HG03521 (cell line): ENCODE measurements around the gene LRFN3.
"Not testable (repeated sequence)": the region's sequence is repeated elsewhere in the genome, so short reads cannot be mapped to it uniquely, and the experiment has no call there.

Source experiments
- ATAC-seq: cut with Tn5 transposase; IDR thresholded peaks from one replicate; pipeline ENCODE4 v1.9.1; 2021; ENCODE audit warnings: mild to moderate bottlenecking, moderate library complexity; ENCODE audit not compliant: unreplicated experiment

The LRFN3 gene

DNA sequence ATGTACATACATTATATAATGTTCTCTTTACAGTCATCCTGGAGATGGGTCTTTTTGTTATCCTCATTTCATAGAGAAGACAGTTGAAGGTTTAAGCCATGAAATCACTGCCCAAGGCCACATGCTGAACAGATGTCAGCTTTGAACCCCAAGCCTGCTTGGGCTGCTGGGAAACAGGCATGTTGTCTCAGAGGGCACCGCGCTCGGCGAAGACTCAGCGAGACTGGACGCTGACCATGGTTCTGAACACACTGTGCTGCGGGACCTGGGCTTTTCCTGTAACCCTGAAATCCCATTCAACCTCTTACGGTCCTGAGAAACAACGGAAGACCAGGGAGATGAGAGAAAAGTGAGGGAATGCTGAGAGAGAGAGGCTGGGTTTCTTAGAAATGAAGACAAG lies 27.3 kb downstream of the LRFN3 start:
- no peak for ATAC-seq

DNA sequence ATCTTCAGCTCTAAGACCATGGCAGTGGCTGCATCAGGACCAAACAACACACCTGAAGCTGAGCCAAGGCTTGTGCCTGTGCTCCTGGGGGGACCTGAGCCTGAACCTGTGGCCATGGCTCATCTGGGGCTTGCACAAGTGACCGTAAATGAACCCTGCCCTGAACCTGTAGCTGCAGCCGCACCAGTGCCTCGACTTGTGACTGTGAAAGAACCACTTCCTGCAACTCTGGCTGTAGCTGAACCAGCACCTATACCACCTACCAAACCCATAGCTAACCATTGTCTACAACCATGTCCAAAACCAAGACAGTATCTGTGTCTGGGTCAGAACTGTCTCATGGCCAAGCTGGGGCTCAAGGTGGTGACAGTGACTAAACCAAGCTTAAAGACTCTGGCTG lies 30.6 kb downstream of the LRFN3 start:
- no peak for ATAC-seq

DNA sequence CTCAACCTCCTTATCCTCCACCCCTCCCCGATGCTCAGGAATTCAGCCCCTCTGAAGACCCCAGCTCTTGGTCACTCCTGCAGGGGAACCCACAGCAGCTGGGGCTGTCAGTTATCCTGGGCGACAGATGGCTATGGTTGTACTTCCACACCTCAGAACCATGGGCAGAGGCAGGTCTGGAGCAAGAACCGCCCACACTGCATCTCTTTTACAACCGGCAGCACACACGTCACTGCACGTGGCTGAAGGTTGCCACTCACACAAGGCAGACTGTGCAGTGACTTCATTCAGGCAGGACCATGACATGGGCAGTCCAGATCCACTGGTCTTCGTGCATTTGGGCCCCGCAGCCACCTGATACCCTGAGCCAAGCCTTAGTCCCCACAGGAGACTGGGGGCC lies 37.3 kb downstream of the LRFN3 start:
- no peak for ATAC-seq

DNA sequence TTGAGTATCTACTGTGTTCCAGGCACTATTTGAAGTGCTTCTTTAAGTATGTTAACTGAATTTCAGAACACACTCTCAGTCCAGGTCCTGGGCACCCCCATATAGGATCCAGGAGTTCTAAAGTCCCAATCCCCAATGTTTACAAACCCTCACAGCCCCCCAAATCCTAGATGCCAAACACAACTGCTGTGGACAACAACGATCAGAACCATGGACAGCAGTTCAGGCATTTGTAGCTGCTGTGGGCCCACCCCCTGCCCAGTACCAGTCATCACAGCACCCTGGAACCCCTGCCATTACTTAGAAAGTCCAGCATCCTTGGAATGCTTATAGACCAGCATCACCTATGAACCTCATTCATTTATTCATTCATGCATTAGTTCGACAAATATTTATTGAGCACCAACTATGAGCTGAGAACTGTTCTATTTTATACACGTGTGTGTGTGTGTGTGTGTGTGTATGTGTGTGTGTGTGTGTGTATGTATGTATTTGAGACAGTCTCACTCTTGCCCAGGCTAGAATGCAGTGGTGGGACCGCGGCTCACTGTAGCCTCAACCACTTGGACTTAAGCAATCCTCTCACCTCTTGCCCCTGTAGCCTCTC lies 39.5 kb downstream of the LRFN3 start:
- no peak for ATAC-seq

DNA sequence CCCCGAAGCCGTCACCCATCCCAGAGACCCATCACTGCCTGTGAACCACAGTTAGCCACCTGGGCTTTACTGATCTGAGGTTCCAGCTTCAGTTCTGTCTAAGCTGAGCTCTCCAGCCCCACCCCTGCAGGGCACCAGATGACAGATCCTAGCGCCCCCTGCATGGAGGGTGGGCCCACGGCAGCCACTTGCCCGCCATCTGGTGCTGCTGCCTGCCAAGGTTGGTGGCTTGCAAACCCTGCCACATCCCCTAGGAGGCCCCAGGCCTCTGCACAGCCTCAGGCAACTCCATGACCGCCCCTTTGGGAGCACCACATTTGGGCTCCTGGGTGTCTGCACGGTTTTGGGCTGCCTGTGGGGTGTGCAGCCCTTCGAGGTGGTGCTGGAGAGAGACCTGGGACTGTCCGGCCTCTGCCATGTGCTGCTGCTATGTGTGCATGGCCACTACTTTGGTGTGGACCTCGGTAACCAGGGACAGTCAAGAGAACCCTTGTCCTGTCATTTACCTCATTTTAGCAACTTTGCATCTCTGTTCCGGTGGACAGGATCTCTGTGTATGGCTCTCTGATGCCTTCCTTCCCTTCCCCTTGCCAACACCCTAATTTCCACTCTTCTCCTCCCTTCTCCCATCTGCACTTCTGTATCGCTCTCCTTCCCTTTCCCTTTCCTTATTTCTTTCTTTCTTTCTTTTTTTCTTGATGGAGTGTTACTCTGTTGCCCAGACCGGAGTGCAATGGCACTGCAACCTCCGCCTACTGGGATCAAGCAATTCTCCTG lies 41.5 kb downstream of the LRFN3 start:
- ATAC-seq, result no peak

DNA sequence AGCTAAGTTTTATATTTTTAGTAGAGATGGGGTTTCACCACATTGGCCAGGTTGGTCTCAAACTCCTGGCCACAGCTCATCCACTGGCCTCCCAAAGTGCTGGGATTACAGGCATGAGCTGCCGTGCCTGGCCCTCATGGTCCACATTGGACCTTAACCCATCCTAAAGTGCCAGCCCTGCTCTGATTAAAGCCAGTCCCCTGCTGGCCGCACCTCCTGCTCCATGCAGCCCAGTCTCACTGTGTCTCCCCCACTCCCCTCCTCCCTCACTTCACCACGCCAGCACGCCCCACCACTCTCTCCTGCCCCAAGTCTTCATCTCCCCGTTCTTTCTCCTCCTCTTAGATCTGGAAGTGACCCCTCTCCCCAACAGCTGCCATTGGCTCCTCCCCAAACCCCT lies 42.1 kb downstream of the LRFN3 start:
- no peak for ATAC-seq

DNA sequence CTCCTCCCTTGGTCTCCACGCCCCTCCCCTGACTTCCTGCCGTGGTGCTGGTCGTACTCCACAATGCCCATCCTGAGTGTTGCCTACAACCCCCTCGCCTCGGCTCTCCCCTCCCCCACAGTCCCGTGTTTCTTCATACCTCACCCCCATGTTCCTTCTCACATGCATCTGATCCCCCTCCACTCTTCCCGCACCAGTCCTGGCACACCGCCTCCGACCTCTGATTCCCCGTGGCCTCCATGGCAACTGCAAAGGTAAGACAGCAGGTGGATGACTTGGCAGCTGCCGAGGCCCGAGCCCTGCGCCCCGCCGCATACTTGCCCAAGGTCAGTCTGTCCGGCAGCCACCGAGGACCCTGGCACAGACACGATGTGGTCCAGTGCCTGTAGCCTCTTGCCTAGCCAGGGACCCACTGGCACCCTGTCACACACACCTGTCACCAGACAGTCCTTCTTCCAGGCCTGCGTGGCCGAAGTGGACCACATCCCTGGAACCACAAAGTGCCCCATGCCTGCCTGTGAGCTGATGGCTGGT lies 42.7 kb downstream of the LRFN3 start:
- ATAC-seq, result no peak

DNA sequence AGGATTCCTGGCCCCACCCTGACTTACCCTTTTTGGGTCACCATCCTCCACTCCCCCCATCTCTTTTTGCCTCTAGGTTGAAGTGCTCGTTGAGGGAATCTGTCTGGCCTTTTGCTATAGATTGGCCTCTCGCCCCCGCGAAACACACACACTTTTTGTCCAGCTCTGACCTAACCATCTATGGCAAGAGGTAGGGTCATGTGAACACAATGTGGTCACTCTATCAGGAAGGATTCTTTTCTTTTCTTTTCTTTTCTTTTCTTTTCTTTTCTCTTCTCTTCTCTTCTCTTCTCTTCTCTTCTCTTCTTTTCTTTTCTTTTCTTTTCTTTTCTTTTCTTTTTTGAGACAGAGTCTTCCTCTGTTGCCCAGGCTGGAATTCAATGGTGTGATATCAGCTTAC lies 44.8 kb downstream of the LRFN3 start:
- ATAC-seq, result not testable (repeated sequence)

DNA sequence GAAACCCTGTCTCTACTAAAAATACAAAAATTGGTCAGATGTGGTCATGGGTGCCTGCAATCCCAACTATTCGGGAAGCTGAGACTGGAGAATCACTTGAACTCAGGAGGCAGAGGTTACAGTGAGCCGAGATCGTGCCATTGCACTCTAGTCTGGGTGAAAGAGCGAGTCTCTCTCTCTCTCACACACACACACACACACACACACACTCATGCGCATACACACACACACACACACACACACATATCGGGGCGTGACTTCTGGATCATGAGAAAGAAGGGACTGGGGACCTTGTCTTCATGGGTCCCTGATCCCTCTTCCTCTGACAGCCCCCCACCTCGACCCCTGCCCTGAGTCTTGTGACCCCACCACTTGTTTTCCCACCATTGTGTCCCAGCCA lies 47.0 kb downstream of the LRFN3 start:
- ATAC-seq, result no peak

DNA sequence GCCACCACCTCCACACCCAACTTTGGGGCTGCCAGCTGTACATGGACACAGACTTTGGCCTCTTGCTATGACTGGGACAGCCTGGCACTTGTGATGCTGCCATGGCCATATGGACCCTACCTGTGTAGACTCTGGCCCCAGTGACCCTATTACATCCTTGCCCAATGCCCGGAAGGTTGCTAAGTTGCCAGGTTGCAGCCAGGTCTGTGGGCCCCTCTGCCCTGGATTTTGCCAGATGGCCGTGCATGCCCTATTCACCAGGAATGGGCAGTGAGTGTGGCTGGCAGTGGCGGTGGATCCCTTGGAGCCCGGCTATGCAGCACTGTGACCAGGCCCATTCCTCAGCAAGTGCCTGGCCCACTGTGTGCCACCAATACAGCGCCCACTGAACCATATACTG lies 49.9 kb downstream of the LRFN3 start:
- no peak for ATAC-seq

DNA sequence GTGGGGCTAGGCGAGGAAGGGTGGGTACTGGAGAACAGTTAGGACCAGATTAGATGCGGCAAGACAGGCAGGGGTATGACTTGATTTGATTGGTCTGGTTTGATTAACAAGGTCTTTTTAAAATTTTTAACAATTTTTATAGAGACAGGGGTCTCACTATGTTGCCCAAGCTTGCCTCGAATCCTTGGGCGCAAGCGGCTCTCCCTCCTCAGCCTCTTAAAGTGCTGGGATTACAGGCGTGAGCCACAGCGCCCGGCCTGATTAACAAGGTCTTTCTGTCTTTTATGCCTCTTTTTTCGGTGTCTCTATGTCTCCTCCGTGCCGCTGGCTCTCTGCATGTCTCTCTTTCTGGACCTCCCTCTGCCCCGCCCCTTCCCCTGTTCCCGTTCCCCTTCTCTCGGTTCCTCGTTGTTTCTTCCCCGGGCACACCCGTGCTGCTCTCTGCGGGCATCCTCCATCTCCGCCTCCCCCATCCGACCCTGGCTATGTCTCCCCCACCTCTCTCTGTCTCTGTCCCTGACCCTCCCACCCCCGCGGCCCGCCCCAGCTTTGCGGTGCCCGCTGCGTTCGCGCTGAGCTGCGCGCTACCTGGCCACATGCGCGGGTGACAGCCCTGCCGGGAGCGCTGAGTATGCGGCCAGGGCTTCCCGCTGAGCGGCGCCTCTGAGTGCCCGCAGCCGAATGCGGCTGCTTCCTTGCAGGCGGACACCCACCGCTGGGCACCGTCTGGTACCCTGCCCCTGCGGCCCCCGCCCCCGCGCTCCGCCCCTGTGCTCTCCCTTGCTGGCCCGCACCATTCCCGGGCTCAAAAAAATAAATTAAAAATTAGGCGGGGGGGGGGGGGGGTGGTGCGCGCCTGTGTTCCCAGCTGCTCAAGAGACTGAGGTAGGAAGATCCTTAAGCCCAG lies 50.7 kb downstream of the LRFN3 start:
- no peak for ATAC-seq

DNA sequence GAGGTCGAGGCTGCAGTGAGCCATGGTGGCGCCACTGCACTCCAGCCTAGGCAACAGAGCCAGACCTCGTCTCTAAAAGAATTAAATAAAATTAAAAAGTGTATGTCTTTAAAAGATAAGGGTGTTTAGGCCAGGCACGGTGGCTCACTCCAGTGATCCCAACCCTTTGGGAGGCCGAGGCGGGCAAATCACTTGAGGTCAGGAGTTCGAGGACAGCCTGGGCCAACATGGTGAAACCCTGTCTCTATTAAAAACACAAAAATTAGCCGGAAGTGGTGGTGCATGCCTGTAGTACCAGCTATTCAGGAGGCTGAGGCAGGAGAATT lies 51.4 kb downstream of the LRFN3 start:
- no peak for ATAC-seq

DNA sequence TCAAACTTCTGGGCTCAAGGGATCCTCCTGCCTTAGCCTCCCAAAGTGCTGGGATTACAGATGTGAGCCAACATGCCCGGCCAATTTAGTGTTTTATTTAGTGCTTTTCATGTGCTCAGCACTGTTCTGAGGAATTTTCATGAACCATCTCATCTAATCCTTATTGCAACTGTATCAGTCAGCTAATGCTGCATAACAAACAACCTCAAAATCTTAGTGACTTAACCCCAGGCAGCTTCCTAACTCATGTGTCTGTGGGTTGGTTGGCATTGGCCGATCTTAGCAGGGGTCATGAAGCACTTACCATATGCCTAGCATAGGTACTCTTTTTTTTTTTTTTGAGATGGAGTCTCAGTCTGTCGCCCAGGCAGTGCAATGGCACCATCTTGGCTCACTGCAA lies 52.6 kb downstream of the LRFN3 start:
- no peak for ATAC-seq

DNA sequence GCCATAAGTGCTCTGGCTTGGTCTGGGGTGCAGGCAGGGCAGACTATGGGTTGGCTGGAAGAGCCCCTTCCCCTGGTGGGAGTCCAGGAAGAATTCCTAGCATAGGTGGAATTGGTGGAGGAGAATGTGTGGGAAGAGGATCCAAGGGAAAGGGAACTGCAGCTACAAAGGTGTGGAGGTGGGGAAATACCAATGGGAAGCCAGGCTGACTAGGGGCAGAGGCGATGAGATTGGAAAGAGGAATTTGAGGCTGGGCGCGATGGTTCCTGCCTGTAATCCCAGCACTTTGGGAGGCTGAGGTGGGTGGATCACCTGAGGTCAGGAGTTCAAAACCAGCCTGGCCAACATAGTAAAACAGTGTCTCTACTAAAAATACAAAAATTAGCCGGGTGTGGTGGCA lies 54.0 kb downstream of the LRFN3 start:
- no peak for ATAC-seq

DNA sequence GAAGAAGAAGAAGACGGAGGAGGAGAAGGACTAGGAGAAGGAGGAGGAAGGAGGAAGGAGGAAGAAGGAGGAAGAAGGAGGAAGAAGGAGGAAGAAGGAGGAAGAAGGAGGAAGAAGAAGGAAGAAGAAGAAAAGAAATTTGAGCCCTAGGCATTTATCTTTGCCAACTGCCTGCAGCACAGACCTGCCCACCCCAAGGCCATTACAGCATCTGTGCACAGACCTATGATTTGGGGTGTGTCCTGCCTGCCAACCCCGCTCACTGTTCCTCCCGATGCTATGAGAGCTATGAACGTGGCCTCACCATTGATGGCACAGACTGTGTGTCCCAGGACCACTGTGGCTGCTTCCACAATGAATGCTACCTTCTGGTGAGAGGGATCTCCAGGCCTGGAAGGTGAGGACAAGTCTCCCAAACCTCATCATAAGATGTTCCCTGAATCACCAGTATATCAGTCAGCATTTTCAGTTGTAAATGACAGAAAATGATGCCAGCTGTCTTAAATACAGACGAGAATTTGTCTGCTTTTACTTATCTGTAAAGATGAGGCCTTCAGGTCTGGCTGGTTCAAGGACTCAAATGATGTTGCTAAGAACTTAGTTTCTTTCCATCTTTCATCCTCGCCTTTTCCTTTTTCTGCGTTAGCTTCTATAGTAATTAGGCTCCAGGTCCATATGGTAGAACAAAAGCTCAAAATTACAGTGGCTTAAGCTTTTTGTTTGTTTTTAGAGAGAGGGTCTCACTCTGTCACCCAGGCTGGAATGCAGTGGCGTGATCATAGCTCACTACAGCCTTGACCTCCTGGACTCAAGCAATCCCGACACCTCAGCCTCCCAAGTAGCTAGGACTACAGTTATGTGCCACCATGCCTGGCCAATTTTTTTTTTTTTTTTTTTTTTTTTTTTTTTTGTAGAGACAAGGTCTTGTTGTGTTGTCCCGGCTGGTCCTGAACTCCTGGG lies 54.9 kb downstream of the LRFN3 start:
- ATAC-seq, result no peak

DNA sequence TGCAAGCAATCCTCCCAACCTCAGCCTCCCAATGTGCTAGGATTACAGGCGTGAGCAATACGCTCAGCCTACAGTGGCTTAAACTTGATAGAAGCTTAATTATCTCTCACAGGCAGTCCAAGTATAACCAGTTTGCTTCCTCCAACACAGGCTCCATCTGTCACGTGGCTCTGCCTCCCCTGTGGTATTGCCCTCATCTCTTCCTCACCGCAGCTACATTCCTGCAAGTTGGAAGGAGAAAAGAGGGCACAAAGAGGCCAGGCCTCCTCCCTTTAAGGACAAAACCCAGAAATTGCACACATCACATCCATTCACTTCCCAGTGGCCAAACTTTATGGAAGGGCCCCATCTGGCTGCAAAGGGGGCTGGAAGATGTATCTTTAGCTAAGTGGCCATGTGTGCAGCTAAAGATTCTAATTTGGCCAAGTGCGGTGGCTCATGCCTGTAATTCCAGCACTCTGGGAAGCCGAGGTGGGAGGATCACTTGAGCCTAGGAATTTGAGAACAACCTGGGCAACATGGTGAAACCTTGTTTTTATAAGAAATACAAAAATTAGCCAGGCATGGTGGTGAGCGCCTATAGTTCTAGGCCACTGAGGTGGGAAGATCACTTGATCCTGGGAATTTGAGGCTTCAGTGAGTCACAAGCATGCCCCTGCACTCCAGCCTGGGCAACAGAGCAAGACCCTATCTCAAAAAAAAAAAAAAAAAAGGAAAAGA lies 55.7 kb downstream of the LRFN3 start:
- ATAC-seq, result no peak

DNA sequence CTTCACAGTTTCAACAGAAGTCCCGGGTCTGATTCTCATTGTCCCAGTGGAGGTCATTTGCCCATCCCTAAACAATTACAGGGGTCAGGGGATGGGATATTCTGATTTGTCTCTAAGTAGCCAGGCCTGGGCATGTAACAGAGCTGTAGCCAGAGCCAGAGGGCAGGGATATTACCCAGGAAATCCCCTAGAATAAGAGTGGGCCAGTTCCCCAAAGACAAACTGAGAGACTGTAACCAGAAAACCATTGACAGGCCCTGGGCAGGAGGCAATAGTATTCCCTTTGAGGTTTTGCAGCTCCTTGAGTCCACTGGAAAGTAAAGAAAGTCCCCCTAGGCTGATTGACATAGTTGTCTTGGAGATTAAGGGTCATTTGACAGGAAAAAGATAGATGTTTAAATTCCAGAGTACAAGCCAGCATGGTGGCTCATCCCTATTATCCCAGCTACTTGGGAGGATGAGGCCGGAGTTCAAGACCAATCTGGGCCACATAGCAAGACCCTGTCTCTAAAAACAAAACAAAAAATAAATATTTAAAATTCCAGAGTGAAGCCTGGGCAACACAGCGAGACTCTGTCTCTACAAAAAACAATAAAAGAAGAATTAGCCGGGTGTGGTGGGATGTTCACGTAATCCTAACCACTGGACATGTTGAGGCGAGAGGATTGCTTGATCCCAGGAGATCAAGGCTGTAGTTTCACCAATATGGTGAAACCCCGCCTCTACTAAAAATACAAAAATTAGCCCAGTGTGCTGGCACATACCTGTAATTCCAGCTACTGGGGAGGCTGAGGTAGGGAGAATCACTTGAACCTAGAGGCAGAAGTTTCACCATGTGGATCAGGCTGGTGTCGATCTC lies 57.0 kb downstream of the LRFN3 start:
- no peak for ATAC-seq

DNA sequence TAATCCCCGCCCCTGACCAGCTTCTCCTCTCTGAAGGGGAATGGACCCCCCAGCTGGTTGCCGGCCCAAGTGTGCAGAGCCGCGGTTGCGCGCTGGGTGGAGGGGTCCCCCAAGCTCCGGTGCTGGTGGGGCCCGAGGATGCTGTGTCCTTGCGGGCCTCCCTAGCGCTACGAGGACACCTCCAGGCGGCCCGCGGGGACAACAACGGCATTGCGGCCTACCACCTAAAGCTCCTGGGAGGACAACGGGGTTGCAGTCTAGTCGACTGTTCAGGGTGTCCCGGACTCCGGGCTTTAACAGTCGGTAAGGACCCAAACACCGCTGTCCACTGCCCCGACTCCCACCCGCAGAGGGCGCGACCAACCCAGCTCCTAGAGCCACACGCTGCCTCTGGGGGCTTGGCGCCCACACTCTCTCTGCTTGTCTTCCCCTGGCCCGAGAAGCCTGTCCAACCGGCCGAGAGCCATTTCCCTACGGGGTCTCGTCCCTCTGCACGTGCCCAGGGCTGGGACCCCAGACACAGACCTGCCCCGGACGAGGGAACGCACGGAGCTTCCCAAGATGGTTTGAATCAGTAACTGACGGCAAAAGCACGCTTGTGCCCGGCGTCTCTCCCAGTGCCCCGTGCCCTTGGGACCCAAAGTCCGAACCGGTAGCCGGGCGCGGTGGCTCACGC lies 57.9 kb downstream of the LRFN3 start:
- no peak for ATAC-seq
